ENCODE results near the gene CIAO3.

Gene CIAO3

GRCh38 chr16:727291-727977 lies 13.4 kb downstream of the CIAO3 start (continued):
- peak; percentile 78; the same call in 1 of the 2 replicates for TF ChIP-seq ZBTB10 (tag by site-specific recombination; IDR thresholded peaks at IDR 0.05)
- TF ChIP-seq GLIS1 (tag by site-specific recombination; IDR thresholded peaks at IDR 0.05) = no peak
- no peak for TF ChIP-seq ZNF274 (IDR thresholded peaks at IDR 0.05; ENCODE audit: low read length)
- TF ChIP-seq ZNF274 (tag by site-specific recombination; IDR thresholded peaks at IDR 0.05; ENCODE audit: borderline replicate concordance) = no peak
- no peak for TF ChIP-seq ZSCAN4 (tag by site-specific recombination; IDR thresholded peaks at IDR 0.05)
- peak; percentile 90 for TF ChIP-seq ZIC2 (tag by site-specific recombination; IDR thresholded peaks at IDR 0.05)
- no peak for TF ChIP-seq ZBTB1 (tag by site-specific recombination; IDR thresholded peaks at IDR 0.05)
- TF ChIP-seq ZNF211 (tag by site-specific recombination; IDR thresholded peaks at IDR 0.05; ENCODE audit: low read depth) = no peak
- TF ChIP-seq SCRT1 (tag by site-specific recombination; IDR thresholded peaks at IDR 0.05; ENCODE audit: borderline replicate concordance) = no peak
- TF ChIP-seq ZNF501 (tag by site-specific recombination; IDR thresholded peaks at IDR 0.05) = 0 out of 2 replicates have a peak, but pooled peaks have one; percentile 31
- TF ChIP-seq KLF8 (tag by site-specific recombination; IDR thresholded peaks at IDR 0.05) = peak; percentile 75; the same call in 1 of the 2 replicates
- TF ChIP-seq GLIS2 (tag by site-specific recombination; IDR thresholded peaks at IDR 0.05) = peak; percentile 78
- 0 out of 2 replicates have a peak, but pooled peaks have one; percentile 8 for TF ChIP-seq YY1 (tag by site-specific recombination; IDR thresholded peaks at IDR 0.05)
- TF ChIP-seq KLF17 (tag by site-specific recombination; IDR thresholded peaks at IDR 0.05) = no peak; the same call in 1 of the 2 replicates
- TF ChIP-seq HOXC10 (CRISPR knock-in tag; IDR thresholded peaks at IDR 0.05) = no peak
- TF ChIP-seq ZNF610 (tag by site-specific recombination; IDR thresholded peaks at IDR 0.05; ENCODE audit: borderline replicate concordance) = 0 out of 2 replicates have a peak, but pooled peaks have one; percentile 15
- TF ChIP-seq ZNF510 (tag by site-specific recombination; IDR thresholded peaks at IDR 0.05; ENCODE audit: insufficient replicate concordance) = no peak
- 0 out of 2 replicates have a peak, but pooled peaks have one; percentile 65 for TF ChIP-seq PRDM2 (tag by site-specific recombination; IDR thresholded peaks at IDR 0.05; ENCODE audit: borderline replicate concordance)
- TF ChIP-seq SP3 (tag by site-specific recombination; IDR thresholded peaks at IDR 0.05) = peak; percentile 45
- TF ChIP-seq ATF2 (tag by site-specific recombination; IDR thresholded peaks at IDR 0.05; ENCODE audit: low read depth) = no peak
- TF ChIP-seq KLF10 (tag by site-specific recombination; IDR thresholded peaks at IDR 0.05) = 0 out of 2 replicates have a peak, but pooled peaks have one; percentile 21
- peak; percentile 44; the same call in 1 of the 2 replicates for TF ChIP-seq ZNF629 (tag by site-specific recombination; IDR thresholded peaks at IDR 0.05)
- TF ChIP-seq ZSCAN16 (tag by site-specific recombination; IDR thresholded peaks at IDR 0.05) = 0 out of 2 replicates have a peak, but pooled peaks have one; percentile 33
- TF ChIP-seq BCL11B (tag by site-specific recombination; IDR thresholded peaks at IDR 0.05; ENCODE audit: low read depth) = peak; percentile 89
- no peak for TF ChIP-seq ZSCAN5A (tag by site-specific recombination; IDR thresholded peaks at IDR 0.05)
- no peak for TF ChIP-seq ZNF223 (tag by site-specific recombination; IDR thresholded peaks at IDR 0.05)
